Loucy (cell line): ENCODE results near the gene SHROOM2.

Source experiments
- H2AFZ ChIP-seq: fragments of 200-600 bp; sonication (generic); 2 replicates; pipeline ENCODE4 v1.6.0; 2016; ENCODE audit warnings: antibody characterized with exemption, mild to moderate bottlenecking, low read length, moderate library complexity
- H3F3A ChIP-seq: fragments of 200-600 bp; 2 replicates; pipeline ENCODE4 v1.6.0; 2016; ENCODE audit warnings: antibody characterized with exemption, low read depth, mild to moderate bottlenecking
- H3K27me3 ChIP-seq: fragments of 200-600 bp; sonication (generic); 2 replicates; pipeline ENCODE4 v1.6.1; 2014; ENCODE audit warnings: low read length, mild to moderate bottlenecking; ENCODE audit not compliant: insufficient read depth, poor library complexity, severe bottlenecking
- H3K36me3 ChIP-seq: fragments of 200-600 bp; sonication (generic); 2 replicates; pipeline ENCODE4 v1.6.1; 2016; ENCODE audit warnings: low read length; ENCODE audit not compliant: insufficient read depth
- H3K4me1 ChIP-seq: fragments of 200-600 bp; sonication (generic); 2 replicates; pipeline ENCODE4 v1.5.1; 2014; ENCODE audit warnings: low read length, mild to moderate bottlenecking; ENCODE audit not compliant: insufficient read depth, poor library complexity, severe bottlenecking
- H3K4me2 ChIP-seq: fragments of 200-600 bp; sonication (generic); 2 replicates; pipeline ENCODE4 v1.6.0; 2014; ENCODE audit warnings: antibody characterized with exemption, low read length, low read depth, mild to moderate bottlenecking; ENCODE audit not compliant: poor library complexity, severe bottlenecking
- H3K4me3 ChIP-seq: fragments of 200-600 bp; sonication (generic); 2 replicates; pipeline ENCODE4 v1.5.1; 2014; ENCODE audit warnings: low read length, mild to moderate bottlenecking, mixed read lengths; ENCODE audit not compliant: poor library complexity, severe bottlenecking
- H3K79me2 ChIP-seq: fragments of 200-600 bp; sonication (generic); 2 replicates; pipeline ENCODE4 v1.6.1; 2014; ENCODE audit warnings: low read length; ENCODE audit not compliant: insufficient read depth
- H3K9ac ChIP-seq: fragments of 200-600 bp; sonication (generic); 2 replicates; pipeline ENCODE4 v1.6.0; 2014; ENCODE audit warnings: mild to moderate bottlenecking, low read depth, low read length, moderate library complexity; ENCODE audit not compliant: poor library complexity, severe bottlenecking
- H3K9me2 ChIP-seq: fragments of 200-600 bp; sonication (generic); replicated peaks from 2 replicates; pipeline ENCODE4 v1.6.1; 2016; ENCODE audit warnings: low read depth, low read length, mixed read lengths
- H3K9me3 ChIP-seq: fragments of 200-600 bp; sonication (generic); 2 replicates; pipeline ENCODE4 v1.6.1; 2014; ENCODE audit warnings: mild to moderate bottlenecking, antibody characterized with exemption, low read length, low read depth; ENCODE audit not compliant: insufficient read depth
- H4K20me1 ChIP-seq: fragments of 200-600 bp; sonication (generic); 2 replicates; pipeline ENCODE4 v1.6.0; 2014; ENCODE audit warnings: antibody characterized with exemption, low read length, mild to moderate bottlenecking; ENCODE audit not compliant: insufficient read depth, poor library complexity, severe bottlenecking
- EZH2phosphoT487 ChIP-seq: fragments of 200-600 bp; IDR thresholded peaks from 2 replicates; pipeline ENCODE4 v1.6.1; 2018; ENCODE audit warnings: antibody characterized with exemption, mild to moderate bottlenecking, moderate library complexity, borderline replicate concordance
- TF ChIP-seq, protein P1 (sequence below): fragments of 200-600 bp; sonication (generic); conservative IDR thresholded peaks from 2 replicates; pipeline ENCODE4 v1.5.1; 2014; ENCODE audit warnings: mild to moderate bottlenecking, antibody characterized with exemption, low read length

Gene SHROOM2

DNA sequence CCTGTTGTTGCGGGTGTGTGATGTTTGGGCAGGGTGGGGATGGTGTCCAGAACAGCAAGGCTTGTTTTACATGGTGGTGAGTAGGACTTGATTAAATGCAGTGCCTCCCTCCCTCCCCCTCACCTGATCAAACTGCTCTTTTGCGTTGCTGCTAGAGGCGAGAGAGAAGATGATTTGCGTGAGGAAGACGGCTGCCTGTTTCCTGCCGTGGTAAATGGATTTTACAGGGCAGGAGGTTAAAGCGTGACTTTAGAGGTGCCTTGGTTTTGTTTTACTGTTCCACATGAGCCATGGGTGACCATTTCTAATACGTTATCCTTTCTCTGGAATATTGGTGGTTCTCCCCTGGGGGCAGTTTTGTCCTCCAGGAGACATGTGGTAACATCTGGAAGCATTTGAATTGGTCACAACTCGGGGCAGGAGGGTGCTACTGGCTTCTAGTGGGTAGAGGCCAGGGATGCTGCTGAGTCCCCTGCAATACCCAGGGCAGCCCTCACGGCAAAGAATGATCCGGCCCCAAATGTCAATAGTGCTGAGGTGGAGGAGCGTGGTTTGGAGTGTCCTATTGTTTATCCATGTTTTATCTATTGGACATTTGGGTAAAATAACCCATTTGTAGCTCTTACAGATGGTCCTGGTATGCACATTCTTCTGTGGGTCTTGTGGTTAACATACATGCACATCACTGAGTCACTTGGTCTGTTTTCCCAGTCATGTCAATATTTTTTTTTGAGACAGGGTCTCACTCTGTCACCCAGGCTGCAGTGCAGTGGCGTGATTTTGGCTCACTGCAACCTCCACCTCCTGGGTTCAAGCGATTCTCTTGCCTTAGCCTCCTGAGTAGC, 73.7 kb downstream of the SHROOM2 start:
- Histone ChIP-seq H3K9me3 (no peaks in the 10 kb centered on the region), H3K4me1 (peaks cover 7% of the 10 kb centered on the region), H4K20me1 (no peaks in the 10 kb centered on the region), H3K27me3 (no peaks in the 10 kb centered on the region), H2AFZ (peak overlapping the region; percentile 68; the same call in 1 of the 2 replicates), H3K36me3 (no peaks in the 10 kb centered on the region), H3K9me2 (no peaks in the 10 kb centered on the region), H3F3A (no peaks in the 10 kb centered on the region), H3K9ac (no peak overlapping the region), H3K79me2 (no peaks in the 10 kb centered on the region), H3K4me3 (no peak overlapping the region), H3K4me2 (peak overlapping the region; percentile 38)
- TF ChIP-seq, protein P1, sequence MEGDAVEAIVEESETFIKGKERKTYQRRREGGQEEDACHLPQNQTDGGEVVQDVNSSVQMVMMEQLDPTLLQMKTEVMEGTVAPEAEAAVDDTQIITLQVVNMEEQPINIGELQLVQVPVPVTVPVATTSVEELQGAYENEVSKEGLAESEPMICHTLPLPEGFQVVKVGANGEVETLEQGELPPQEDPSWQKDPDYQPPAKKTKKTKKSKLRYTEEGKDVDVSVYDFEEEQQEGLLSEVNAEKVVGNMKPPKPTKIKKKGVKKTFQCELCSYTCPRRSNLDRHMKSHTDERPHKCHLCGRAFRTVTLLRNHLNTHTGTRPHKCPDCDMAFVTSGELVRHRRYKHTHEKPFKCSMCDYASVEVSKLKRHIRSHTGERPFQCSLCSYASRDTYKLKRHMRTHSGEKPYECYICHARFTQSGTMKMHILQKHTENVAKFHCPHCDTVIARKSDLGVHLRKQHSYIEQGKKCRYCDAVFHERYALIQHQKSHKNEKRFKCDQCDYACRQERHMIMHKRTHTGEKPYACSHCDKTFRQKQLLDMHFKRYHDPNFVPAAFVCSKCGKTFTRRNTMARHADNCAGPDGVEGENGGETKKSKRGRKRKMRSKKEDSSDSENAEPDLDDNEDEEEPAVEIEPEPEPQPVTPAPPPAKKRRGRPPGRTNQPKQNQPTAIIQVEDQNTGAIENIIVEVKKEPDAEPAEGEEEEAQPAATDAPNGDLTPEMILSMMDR = no peak
- TF ChIP-seq EZH2phosphoT487 = no peak

DNA sequence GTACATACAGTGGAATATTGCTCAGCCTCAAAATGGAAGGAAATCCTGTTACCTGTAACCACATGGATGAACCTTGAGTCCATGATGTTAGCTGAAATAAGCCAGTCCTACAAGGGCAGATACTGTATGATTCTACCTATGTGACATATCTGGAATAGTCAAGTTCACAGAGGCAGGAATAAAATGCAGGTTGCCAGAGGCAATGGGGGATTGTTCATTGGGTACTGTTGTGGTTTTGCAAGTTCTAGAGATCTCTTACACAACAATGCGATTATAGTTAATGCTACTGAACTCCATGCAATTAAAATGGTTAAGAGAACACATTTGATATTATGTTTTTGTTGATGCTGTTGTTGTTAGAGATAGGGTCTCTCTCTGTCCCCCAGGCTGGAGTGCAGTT, 74.6 kb downstream of the SHROOM2 start:
- TF ChIP-seq EZH2phosphoT487 = no peak
- Histone ChIP-seq H3K4me3 (no peak overlapping the region), H3F3A (no peaks in the 10 kb centered on the region), H3K9me2 (no peaks in the 10 kb centered on the region), H3K36me3 (no peaks in the 10 kb centered on the region), H3K4me1 (peaks cover 7% of the 10 kb centered on the region), H2AFZ (no peak overlapping the region), H3K79me2 (no peaks in the 10 kb centered on the region), H3K9me3 (no peaks in the 10 kb centered on the region), H3K27me3 (no peaks in the 10 kb centered on the region), H3K9ac (no peak overlapping the region), H4K20me1 (no peaks in the 10 kb centered on the region), H3K4me2 (no peak overlapping the region)

DNA sequence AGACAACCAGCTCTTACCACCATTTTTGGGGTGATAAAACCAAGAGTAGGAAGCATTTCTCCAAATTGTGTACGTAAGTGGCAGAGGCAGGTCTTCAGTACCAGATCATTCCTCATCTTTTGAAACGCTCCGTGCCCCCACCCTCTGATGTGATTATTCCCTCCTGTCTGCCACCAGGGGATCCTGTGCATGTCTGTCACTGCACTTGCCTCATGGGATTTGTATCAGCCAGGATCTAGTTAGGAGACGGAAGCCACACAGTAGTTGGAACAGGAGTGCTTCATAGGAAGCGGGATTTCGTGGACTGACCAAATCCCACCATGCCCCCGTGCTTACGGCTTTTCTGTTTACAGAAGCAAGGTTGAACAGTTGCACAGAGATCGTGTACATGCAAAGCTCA, 75.5 kb downstream of the SHROOM2 start:
- TF ChIP-seq, protein P1 = no peak
- no peak for TF ChIP-seq EZH2phosphoT487
- no peaks in the 10 kb centered on the region for H3K79me2 ChIP-seq
- no peaks in the 10 kb centered on the region for H3K9me2 ChIP-seq
- no peak overlapping the region for H3K4me3 ChIP-seq
- no peaks in the 10 kb centered on the region for H4K20me1 ChIP-seq
- no peaks in the 10 kb centered on the region for H3F3A ChIP-seq
- no peak overlapping the region for H3K4me2 ChIP-seq
- H3K9ac ChIP-seq = no peak overlapping the region
- H3K4me1 ChIP-seq = peaks cover 7% of the 10 kb centered on the region
- no peaks in the 10 kb centered on the region for H3K27me3 ChIP-seq
- no peaks in the 10 kb centered on the region for H3K36me3 ChIP-seq
- no peak overlapping the region for H2AFZ ChIP-seq
- no peaks in the 10 kb centered on the region for H3K9me3 ChIP-seq
